IMR-90 (cell line): Measurements from ENCODE around the gene PALM3. TPM values are rescaled to one million over a fixed set of nuclear protein-coding genes. Genes with fewer than 3 reads are reported as not detected.

ENCODE experiments used
- ATAC-seq: fragments of 200-7000 bp; cut with Tn5 transposase; 2 replicates; pipeline ENCODE4 v1.9.1; 2020; ENCODE audit warnings: low read depth, mild to moderate bottlenecking, moderate library complexity
- BruUV-seq: library from RNA; stranded (reverse); fragments of 400-500 nt; replicated peaks from 2 replicates; lab custom pipeline; 2021; lab: Mats Ljungman, UMichigan
- CTCF ChIA-PET: fragments of 300-600 bp; formaldehyde crosslinking; extraction: SDS; loops from one replicate; lab custom pipeline; 2021; ENCODE audit warnings: antibody characterized with exemption; lab: Yijun Ruan, JAX
- POLR2A ChIA-PET: fragments of 300-600 bp; sonication (Branson Sonifier 250); formaldehyde crosslinking; loops from one replicate; lab custom pipeline; 2022; ENCODE audit warnings: antibody characterized with exemption; ENCODE audit not compliant: unreplicated experiment; lab: Charles Lee
- DNase-seq: peaks from one replicate; pipeline ENCODE4 v3.0.0; 2013
- H2AFZ ChIP-seq: replicated peaks from 2 replicates; pipeline ENCODE3; 2013; ENCODE audit warnings: low read length, mild to moderate bottlenecking; ENCODE audit not compliant: poor library complexity
- H2AK5ac ChIP-seq: 2 replicates; pipeline ENCODE4 v1.6.1; 2013; ENCODE audit warnings: low read depth, low read length, inconsistent platforms
- H2AK9ac ChIP-seq: replicated peaks from 2 replicates; pipeline ENCODE3; 2013; ENCODE audit warnings: mild to moderate bottlenecking, low read depth, low read length, moderate library complexity; ENCODE audit not compliant: poor library complexity
- H2BK120ac ChIP-seq: 2 replicates; pipeline ENCODE4 v1.6.1; 2013; ENCODE audit warnings: low read depth, low read length, inconsistent platforms
- H2BK15ac ChIP-seq: 3 replicates; pipeline ENCODE4 v1.6.1; 2013; ENCODE audit warnings: low read depth, low read length, inconsistent platforms
- H2BK20ac ChIP-seq: 2 replicates; pipeline ENCODE4 v1.6.1; 2013; ENCODE audit warnings: low read depth, mild to moderate bottlenecking, inconsistent platforms, low read length, moderate library complexity
- H2BK5ac ChIP-seq: 2 replicates; pipeline ENCODE4 v1.6.1; 2013; ENCODE audit warnings: mild to moderate bottlenecking, low read depth, low read length, inconsistent platforms; ENCODE audit not compliant: poor library complexity, severe bottlenecking
- H3K14ac ChIP-seq: replicated peaks from 2 replicates; pipeline ENCODE4 v1.6.1; 2013; ENCODE audit warnings: low read depth, low read length, inconsistent platforms
- H3K18ac ChIP-seq: 2 replicates; pipeline ENCODE4 v1.6.1; 2013; ENCODE audit warnings: low read depth, low read length, control low read depth
- H3K23ac ChIP-seq: 2 replicates; pipeline ENCODE4 v1.6.1; 2013; ENCODE audit warnings: low read depth, low read length, inconsistent platforms
- H3K27ac ChIP-seq: 2 replicates; pipeline ENCODE4 v1.5.1; 2013; ENCODE audit warnings: mild to moderate bottlenecking, control low read depth, low read length; ENCODE audit not compliant: insufficient read depth
- H3K27me3 ChIP-seq: 2 replicates; pipeline ENCODE4 v1.6.1; 2013; ENCODE audit warnings: low read length; ENCODE audit not compliant: control insufficient read depth, insufficient read depth
- H3K36me3 ChIP-seq: 2 replicates; pipeline ENCODE4 v1.6.1; 2013; ENCODE audit warnings: low read length, mixed read lengths; ENCODE audit not compliant: control insufficient read depth, insufficient read depth
- H3K4ac ChIP-seq: 2 replicates; pipeline ENCODE4 v1.6.1; 2013; ENCODE audit warnings: low read depth, low read length, inconsistent platforms
- H3K4me1 ChIP-seq: 2 replicates; pipeline ENCODE4 v1.6.1; 2013; ENCODE audit warnings: low read length, mixed read lengths; ENCODE audit not compliant: control insufficient read depth, insufficient read depth
- H3K4me2 ChIP-seq: 2 replicates; pipeline ENCODE4 v1.6.1; 2013; ENCODE audit warnings: low read depth, mild to moderate bottlenecking, control low read depth, low read length, moderate library complexity
- H3K4me3 ChIP-seq: 2 replicates; pipeline ENCODE4 v1.5.1; 2013; ENCODE audit warnings: low read depth, mild to moderate bottlenecking, control low read depth, low read length, moderate library complexity; ENCODE audit not compliant: insufficient read depth
- H3K56ac ChIP-seq: 2 replicates; pipeline ENCODE4 v1.6.1; 2013; ENCODE audit warnings: low read length, inconsistent platforms; ENCODE audit not compliant: insufficient read depth; ENCODE audit errors: extremely low read depth
- H3K79me1 ChIP-seq, 2 experiments: 2 replicates each; pipeline ENCODE4 v1.6.1; 2013; ENCODE audit warnings: low read length in 2 of 2, inconsistent platforms in 1 of 2, low read depth in 1 of 2
- H3K9ac ChIP-seq: 2 replicates; pipeline ENCODE4 v1.6.1; 2013; ENCODE audit warnings: low read depth, low read length, control low read depth
- H3K9me1 ChIP-seq: 2 replicates; pipeline ENCODE4 v1.6.1; 2013; ENCODE audit warnings: low read length, inconsistent platforms; ENCODE audit not compliant: insufficient read depth
- H3K9me3 ChIP-seq: 2 replicates; pipeline ENCODE4 v1.6.1; 2013; ENCODE audit warnings: low read length; ENCODE audit not compliant: control insufficient read depth, insufficient read depth
- H4K20me1 ChIP-seq: 2 replicates; pipeline ENCODE4 v1.6.1; 2013; ENCODE audit warnings: low read length, inconsistent platforms; ENCODE audit not compliant: insufficient read depth
- H4K5ac ChIP-seq: 2 replicates; pipeline ENCODE4 v1.6.1; 2013; ENCODE audit warnings: mild to moderate bottlenecking, low read depth, low read length, control low read depth
- H4K8ac ChIP-seq, 2 experiments: 2 replicates each; pipeline ENCODE4 v1.6.1; 2013; ENCODE audit warnings: low read depth in 2 of 2, low read length in 2 of 2, control low read depth in 1 of 2, inconsistent platforms in 1 of 2
- H4K91ac ChIP-seq: 2 replicates; pipeline ENCODE4 v1.6.1; 2013; ENCODE audit warnings: low read depth, low read length, inconsistent platforms; ENCODE audit not compliant: insufficient read depth
- BHLHE40 ChIP-seq: fragments of 150-350 bp; IDR thresholded peaks from 2 replicates; pipeline ENCODE4 v1.6.1; 2016; ENCODE audit warnings: mild to moderate bottlenecking, low read depth, low read length
- CEBPB ChIP-seq: IDR thresholded peaks from 2 replicates; pipeline ENCODE4 v1.6.1; 2012; ENCODE audit warnings: low read depth, low read length, improper control_type of control experiment
- CHD1 ChIP-seq: IDR thresholded peaks from 2 replicates; pipeline ENCODE4 v1.6.1; 2012; ENCODE audit warnings: low read depth, low read length, improper control_type of control experiment
- CTCF ChIP-seq: conservative IDR thresholded peaks from 2 replicates; pipeline ENCODE4 v1.5.1; 2012; ENCODE audit warnings: mild to moderate bottlenecking, low read depth, low read length, improper control_type of control experiment
- ELK1 ChIP-seq: fragments of 150-350 bp; IDR thresholded peaks from 2 replicates; pipeline ENCODE4 v1.6.1; 2016; ENCODE audit warnings: low read depth, mild to moderate bottlenecking, low read length, moderate library complexity, borderline replicate concordance
- FOS ChIP-seq: fragments of 150-350 bp; IDR thresholded peaks from 2 replicates; pipeline ENCODE4 v1.6.1; 2016; ENCODE audit warnings: low read depth, low read length
- MAFK ChIP-seq: IDR thresholded peaks from 2 replicates; pipeline ENCODE4 v1.6.1; 2012; ENCODE audit warnings: low read depth, low read length, improper control_type of control experiment
- MAZ ChIP-seq: IDR thresholded peaks from 2 replicates; pipeline ENCODE4 v1.6.1; 2012; ENCODE audit warnings: low read depth, mild to moderate bottlenecking, low read length, improper control_type of control experiment, moderate library complexity, borderline replicate concordance
- MXI1 ChIP-seq: IDR thresholded peaks from 2 replicates; pipeline ENCODE4 v1.6.1; 2012; ENCODE audit warnings: low read depth, mild to moderate bottlenecking, low read length, moderate library complexity, borderline replicate concordance
- NFE2L2 ChIP-seq: fragments of 150-350 bp; IDR thresholded peaks from 2 replicates; pipeline ENCODE4 v1.6.1; 2016; ENCODE audit warnings: low read depth, mild to moderate bottlenecking, low read length
- POLR2A ChIP-seq: IDR thresholded peaks from 2 replicates; pipeline ENCODE4 v1.6.1; 2012; ENCODE audit warnings: mild to moderate bottlenecking, low read depth, low read length
- RAD21 ChIP-seq: IDR thresholded peaks from 2 replicates; pipeline ENCODE4 v1.6.1; 2012; ENCODE audit warnings: low read length, improper control_type of control experiment
- RCOR1 ChIP-seq: IDR thresholded peaks from 2 replicates; pipeline ENCODE4 v1.6.1; 2012; ENCODE audit warnings: mild to moderate bottlenecking, low read length, improper control_type of control experiment; ENCODE audit not compliant: insufficient replicate concordance
- RFX5 ChIP-seq: IDR thresholded peaks from 2 replicates; pipeline ENCODE4 v1.8.0; 2012; ENCODE audit warnings: low read depth, mild to moderate bottlenecking, low read length, moderate library complexity
- SMC3 ChIP-seq: fragments of 150-350 bp; IDR thresholded peaks from 2 replicates; pipeline ENCODE4 v1.6.1; 2016; ENCODE audit warnings: low read depth, mild to moderate bottlenecking, antibody characterized with exemption, low read length, moderate library complexity
- USF2 ChIP-seq: fragments of 150-350 bp; IDR thresholded peaks from 2 replicates; pipeline ENCODE4 v1.6.1; 2017; ENCODE audit warnings: mild to moderate bottlenecking, antibody characterized with exemption, low read length, low read depth
- WGBS, 2 experiments: methylation state at CpG; one replicate each; pipeline versions ENCODE4 v1.1.5 to v1.1.7; 2013; ENCODE audit warnings: missing lambda C conversion rate in 2 of 2; ENCODE audit not compliant: insufficient read length in 1 of 2; ENCODE audit errors: extremely low coverage in 2 of 2; 5-methylcytosine and 5-hydroxymethylcytosine counted together
- dilution Hi-C: fragments of 300-500 bp; cut with HindIII; formaldehyde crosslinking; loops from one replicate; pipeline ENCODE4 v1.14.3; 2018; ENCODE audit warnings: low sequenced_read_pairs; ENCODE audit not compliant: unreplicated experiment
- in situ Hi-C: fragments of 300-500 bp; cut with MboI; formaldehyde crosslinking; loops from 3 replicates; pipeline ENCODE4 v1.14.3; 2019; ENCODE audit warnings: low sequenced_read_pairs, inconsistent platforms, mixed read lengths
- intact Hi-C: fragments of 100-400 bp; cut with micrococcal nuclease; formaldehyde crosslinking; loops from 2 replicates; pipeline ENCODE4 v1.10.0; 2022
- polyA plus RNA-seq, 3 experiments: library from polyadenylated mRNA; depleted of rRNA; stranded (reverse); fragments of >200 nt; gene quantifications; 2 replicates each; pipeline ENCODE4 v1.2.3, GENCODE V29; 2012; ENCODE audit warnings: low replicate concordance in 1 of 3
- total RNA-seq: library from RNA; depleted of rRNA; stranded (reverse); fragments of >200 nt; gene quantifications from 2 replicates; pipeline ENCODE4 v1.2.3, GENCODE V29; 2012

PALM3 gene
- total and polyA plus RNA-seq, 2 of the 4 experiments (the other 2 are of a cell fraction), result 0.18 to 0.84 TPM

GRCh38 chr19:14053500-14053899 is 8.4 kb downstream of the PALM3 start:
- Histone ChIP-seq H2AFZ (peak overlapping the region; percentile 33), H3K9ac (no peak overlapping the region), H2BK15ac (no peak overlapping the region), H3K23ac (no peak overlapping the region), H2BK120ac (no peak overlapping the region), H3K36me3 (no peaks in the 10 kb centered on the region), H4K8ac (no peak overlapping the region), H4K5ac (no peak overlapping the region), H3K4ac (no peak overlapping the region), H4K91ac (no peak overlapping the region), H3K56ac (no peak overlapping the region), H3K79me1 (no peaks in the 10 kb centered on the region), H2AK5ac (no peak overlapping the region), H2BK20ac (no peak overlapping the region), H2AK9ac (no peak overlapping the region), H3K9me1 (no peaks in the 10 kb centered on the region), H2BK5ac (no peak overlapping the region), H3K4me2 (no peak overlapping the region), H4K20me1 (no peaks in the 10 kb centered on the region), H3K4me3 (no peak overlapping the region), H3K18ac (no peak overlapping the region), H3K27ac (no peak overlapping the region), H3K4me1 (peaks cover 1% of the 10 kb centered on the region; the same call in 1 of the 2 replicates), H3K9me3 (peaks cover 2% of the 10 kb centered on the region; the same call in 1 of the 2 replicates), H3K14ac (no peak overlapping the region), H3K27me3 (peaks cover 19% of the 10 kb centered on the region; the same call in 1 of the 2 replicates)
- intact Hi-C loops, result no loop called here
- 59% methylated on average over 2 of the region's 11 CpGs; no CpG with 5 or more reads in 1 of the 2 experiments for WGBS, 2 experiments
- BruUV-seq, result no TSS peak
- ATAC-seq (no peak), DNase-seq (no peak)
- POLR2A ChIA-PET, result no interaction called here
- in situ Hi-C loops, result no loop called here
- no peak for TF ChIP-seq RFX5
- TF ChIP-seq FOS, result no peak
- no peak for TF ChIP-seq CEBPB
- no peak for TF ChIP-seq MXI1
- no peak for TF ChIP-seq POLR2A
- TF ChIP-seq CHD1, result no peak
- no peak for TF ChIP-seq MAFK
- no peak for TF ChIP-seq RAD21
- TF ChIP-seq CTCF, result no peak
- TF ChIP-seq RCOR1, result no peak
- TF ChIP-seq BHLHE40, result no peak
- no peak for TF ChIP-seq ELK1
- TF ChIP-seq SMC3, result no peak
- no peak for TF ChIP-seq USF2
- TF ChIP-seq MAZ, result no peak
- TF ChIP-seq NFE2L2, result no peak
- dilution Hi-C loops, result no loop called here
- CTCF ChIA-PET, result no interaction called here
